NT2/D1 (cell line): ENCODE data around the gene ASMTL.
A peak's percentile ranks its signal among the peaks of the same experiment; 100 is the strongest.
"Not testable (repeated sequence)": the region's sequence is repeated elsewhere in the genome, so short reads cannot be mapped to it uniquely, and the experiment has no call there.

ENCODE experiments used
- DNase-seq: peaks from one replicate; pipeline ENCODE4 v3.0.0-alpha.2; 2011; ENCODE audit warnings: low read depth, low spot score
- H3K27me3 ChIP-seq: 2 replicates; pipeline ENCODE4 v1.6.0; 2011; ENCODE audit warnings: mild to moderate bottlenecking; ENCODE audit not compliant: insufficient read length, insufficient read depth
- H3K36me3 ChIP-seq: 2 replicates; pipeline ENCODE4 v1.6.1; 2011; ENCODE audit warnings: mild to moderate bottlenecking, low read length, mixed read lengths; ENCODE audit not compliant: insufficient read depth, insufficient read length
- H3K4me1 ChIP-seq: 2 replicates; pipeline ENCODE4 v1.5.1; 2011; ENCODE audit not compliant: insufficient read depth, insufficient read length
- H3K4me3 ChIP-seq: 2 replicates; pipeline ENCODE4 v1.5.1; 2011; ENCODE audit warnings: low read depth; ENCODE audit not compliant: insufficient read length
- H3K9ac ChIP-seq: 2 replicates; pipeline ENCODE4 v1.6.0; 2011; ENCODE audit warnings: low read depth; ENCODE audit not compliant: insufficient read length
- H3K9me3 ChIP-seq: 2 replicates; pipeline ENCODE4 v1.5.1; 2011; ENCODE audit warnings: mild to moderate bottlenecking, low read length; ENCODE audit not compliant: insufficient read depth
- SUZ12 ChIP-seq: IDR thresholded peaks from 2 replicates; pipeline ENCODE4 v1.6.1; 2011; ENCODE audit not compliant: insufficient read length, insufficient read depth; ENCODE audit errors: extremely low read depth
- YY1 ChIP-seq: IDR thresholded peaks from 2 replicates; pipeline ENCODE4 v1.6.1; 2011; ENCODE audit not compliant: insufficient read length, insufficient read depth
- ZNF274 ChIP-seq: IDR thresholded peaks from 2 replicates; pipeline ENCODE4 v1.6.1; 2011; ENCODE audit warnings: mild to moderate bottlenecking, low read depth, low read length

The ASMTL gene

GRCh38 chrX:1492421-1493012 is 39.8 kb upstream of the ASMTL start:
- Histone ChIP-seq H3K36me3 (no peaks in the 10 kb centered on the region), H3K9ac (no peak overlapping the region), H3K4me3 (no peak overlapping the region), H3K9me3 (no peaks in the 10 kb centered on the region; the same call in 1 of the 2 replicates), H3K27me3 (no peaks in the 10 kb centered on the region), H3K4me1 (no peaks in the 10 kb centered on the region)
- no peak for DNase-seq
- TF ChIP-seq SUZ12, result no peak
- no peak for TF ChIP-seq ZNF274
- TF ChIP-seq YY1, result no peak

GRCh38 chrX:1491851-1492349 is 39.2 kb upstream of the ASMTL start:
- TF ChIP-seq ZNF274, result no peak
- TF ChIP-seq SUZ12, result no peak
- TF ChIP-seq YY1, result no peak
- H3K36me3 ChIP-seq, result no peaks in the 10 kb centered on the region
- no peak overlapping the region for H3K4me3 ChIP-seq
- no peak overlapping the region for H3K9ac ChIP-seq
- H3K9me3 ChIP-seq, result no peaks in the 10 kb centered on the region; the same call in 1 of the 2 replicates
- H3K27me3 ChIP-seq, result no peaks in the 10 kb centered on the region
- no peaks in the 10 kb centered on the region for H3K4me1 ChIP-seq
- peak; percentile 58 for DNase-seq

- H3K36me3 ChIP-seq, DNase-seq, H3K27me3 ChIP-seq, H3K4me1 ChIP-seq, H3K4me3 ChIP-seq, H3K9ac ChIP-seq, H3K9me3 ChIP-seq: not testable (repeated sequence)
Measured at GRCh38 chrX:1491248-1491647, 38.5 kb upstream of the ASMTL start.

GRCh38 chrX:1490723-1491122 is 38.0 kb upstream of the ASMTL start:
- not testable (repeated sequence) for DNase-seq, H3K27me3 ChIP-seq, H3K36me3 ChIP-seq, H3K9ac ChIP-seq, H3K4me3 ChIP-seq, H3K9me3 ChIP-seq, H3K4me1 ChIP-seq

- H3K9ac ChIP-seq, H3K36me3 ChIP-seq, H3K9me3 ChIP-seq, H3K27me3 ChIP-seq, H3K4me1 ChIP-seq, H3K4me3 ChIP-seq, DNase-seq: not testable (repeated sequence)
Measured at GRCh38 chrX:1489354-1489753, 36.6 kb upstream of the ASMTL start.

GRCh38 chrX:1488745-1489144 is 36.0 kb upstream of the ASMTL start:
- H3K9ac ChIP-seq, result no peak overlapping the region
- peaks cover 6% of the 10 kb centered on the region; the same call in 1 of the 2 replicates for H3K9me3 ChIP-seq
- H3K27me3 ChIP-seq, result no peaks in the 10 kb centered on the region
- peaks cover 3% of the 10 kb centered on the region for H3K4me1 ChIP-seq
- TF ChIP-seq SUZ12, result no peak
- no peak for TF ChIP-seq YY1
- no peak for TF ChIP-seq ZNF274
- DNase-seq, result no peak
- H3K36me3 ChIP-seq, result no peaks in the 10 kb centered on the region
- no peak overlapping the region for H3K4me3 ChIP-seq

- TF ChIP-seq ZNF274 (no peak), YY1 (no peak), SUZ12 (no peak)
- DNase-seq, result no peak
- Histone ChIP-seq H3K4me1 (peaks cover 3% of the 10 kb centered on the region), H3K9me3 (peaks cover 6% of the 10 kb centered on the region; the same call in 1 of the 2 replicates), H3K36me3 (no peaks in the 10 kb centered on the region), H3K4me3 (no peak overlapping the region), H3K27me3 (no peaks in the 10 kb centered on the region), H3K9ac (no peak overlapping the region)
Measured at GRCh38 chrX:1488141-1488540, 35.4 kb upstream of the ASMTL start.

- no peaks in the 10 kb centered on the region for H3K36me3 ChIP-seq
- H3K9me3 ChIP-seq, result peaks cover 6% of the 10 kb centered on the region; the same call in 1 of the 2 replicates
- peaks cover 3% of the 10 kb centered on the region for H3K4me1 ChIP-seq
- no peak for DNase-seq
- no peak overlapping the region for H3K4me3 ChIP-seq
- TF ChIP-seq YY1 (no peak), SUZ12 (no peak), ZNF274 (no peak)
- no peaks in the 10 kb centered on the region for H3K27me3 ChIP-seq
- no peak overlapping the region for H3K9ac ChIP-seq
Measured at GRCh38 chrX:1487401-1487800, 34.7 kb upstream of the ASMTL start.
